ENCODE data around the gene CST4. TPM values are rescaled to one million over a fixed set of nuclear protein-coding genes. Genes with fewer than 3 reads are reported as not detected.

Gene CST4
- polyA plus RNA-seq, 1 of the 3 experiments (the other 2 are of a cell fraction) = not detected

GRCh38 chr20:23655491-23656211, 33.2 kb downstream of the CST4 start:
- 47% methylated on average over 15 of the region's 23 CpGs for WGBS (ENCODE audit: low lambda C conversion rate)
- no peak overlapping the region for H3K4me2 ChIP-seq
- POLR2A ChIA-PET = no interaction called here

GRCh38 chr20:23654717-23655116, 34.1 kb downstream of the CST4 start:
- Histone ChIP-seq H3K9me2 (no peaks in the 10 kb centered on the region), H3K4me3 (ENCODE audit: low read depth in 2 of 2, low read length in 1 of 2) (no peak overlapping the region), H4K20me1 (ENCODE audit: insufficient read depth) (no peaks in the 10 kb centered on the region), H3K36me3 (replicated peaks in 1 of 2; ENCODE audit: control insufficient read depth in 1 of 2, insufficient read depth in 2 of 2, low read length in 1 of 2) (no peaks in the 10 kb centered on the region), H3K4me1 (ENCODE audit: control insufficient read depth in 1 of 2, insufficient read depth in 2 of 2, low read depth in 1 of 2, low read length in 1 of 2) (no peaks in the 10 kb centered on the region), H3K4me2 (no peak overlapping the region), H3F3A (replicated peaks; ENCODE audit: insufficient read depth) (no peaks in the 10 kb centered on the region), H3K27me3 (ENCODE audit: insufficient read depth) (no peaks in the 10 kb centered on the region), H2AFZ (ENCODE audit: low read depth) (no peak overlapping the region), H3K9me3 (no peaks in the 10 kb centered on the region), H3K9ac (no peak overlapping the region), H3K79me2 (ENCODE audit: insufficient read depth) (no peaks in the 10 kb centered on the region), H3K27ac (ENCODE audit: low read depth in 2 of 2, low read length in 1 of 2) (no peak overlapping the region)
- CTCF ChIA-PET = no interaction called here
- TF ChIP-seq EZH2phosphoT487 (IDR thresholded peaks at IDR 0.05; ENCODE audit: borderline replicate concordance, low read depth) (no peak), SIN3A (IDR thresholded peaks at IDR 0.05; ENCODE audit: borderline replicate concordance, low read depth, low read length) (no peak), FOSL2 (IDR thresholded peaks at IDR 0.05; ENCODE audit: borderline replicate concordance, low read depth) (no peak), RAD21 (IDR thresholded peaks at IDR 0.05; ENCODE audit: low read length) (no peak), YY1 (IDR thresholded peaks at IDR 0.05; ENCODE audit: low read depth) (no peak), RXRA (IDR thresholded peaks at IDR 0.05; ENCODE audit: borderline replicate concordance, low read depth) (no peak), RFX5 (IDR thresholded peaks at IDR 0.05; ENCODE audit: low read length) (no peak), TEAD4 (IDR thresholded peaks at IDR 0.05; ENCODE audit: borderline replicate concordance, insufficient read depth) (no peak), REST (IDR thresholded peaks at IDR 0.05; ENCODE audit: low read depth, low read length) (no peak)
- 35% methylated on average over 4 of the region's 4 CpGs for WGBS (ENCODE audit: low lambda C conversion rate)
- POLR2A ChIA-PET = no interaction called here
- no peak for DNase-seq

More at GRCh38 chr20:23655491-23656211, 33.2 kb downstream of the CST4 start:
- CTCF ChIA-PET = interaction anchor here (0.9 kb wide), 1 partner anchor 13 kb away, joined by 3 read pairs; no protein-coding TSS in a partner anchor
- Histone ChIP-seq H3K9me2 (no peaks in the 10 kb centered on the region), H3K9ac (no peak overlapping the region), H3K9me3 (no peaks in the 10 kb centered on the region), H3K27me3 (ENCODE audit: insufficient read depth) (no peaks in the 10 kb centered on the region), H3K79me2 (ENCODE audit: insufficient read depth) (no peaks in the 10 kb centered on the region), H3K4me3 (ENCODE audit: low read depth in 2 of 2, low read length in 1 of 2) (no peak overlapping the region), H3K27ac (ENCODE audit: low read depth in 2 of 2, low read length in 1 of 2) (no peak overlapping the region), H3K4me1 (ENCODE audit: control insufficient read depth in 1 of 2, insufficient read depth in 2 of 2, low read depth in 1 of 2, low read length in 1 of 2) (no peaks in the 10 kb centered on the region), H4K20me1 (ENCODE audit: insufficient read depth) (no peaks in the 10 kb centered on the region), H3F3A (replicated peaks; ENCODE audit: insufficient read depth) (no peaks in the 10 kb centered on the region), H3K36me3 (replicated peaks in 1 of 2; ENCODE audit: control insufficient read depth in 1 of 2, insufficient read depth in 2 of 2, low read length in 1 of 2) (no peaks in the 10 kb centered on the region), H2AFZ (ENCODE audit: low read depth) (no peak overlapping the region)
- no peak for DNase-seq
- TF ChIP-seq GATA2 (CRISPR knock-in tag; IDR thresholded peaks at IDR 0.05) (no peak), RXRA (IDR thresholded peaks at IDR 0.05; ENCODE audit: borderline replicate concordance, low read depth) (no peak), GABPA (IDR thresholded peaks at IDR 0.05; ENCODE audit: low read depth) (no peak), TEAD4 (IDR thresholded peaks at IDR 0.05; ENCODE audit: borderline replicate concordance, insufficient read depth) (no peak)

Data from SK-N-SH (cell line).